Activated CD4-positive, alpha-beta T cell treated with anti-CD3 and anti-CD28 coated beads, Interleukin-2, Interleukin-4, amounts not matched to agents 100 ng/mL and 50 ng/mL, durations not matched to agents 16 hours and 8 hours (primary cell): ENCODE results near the gene CRYBA4.
"Not testable (repeated sequence)": the region's sequence is repeated elsewhere in the genome, so short reads cannot be mapped to it uniquely, and the experiment has no call there.

Experiments
- DNase-seq: peaks from one replicate; pipeline ENCODE4 v3.0.0-alpha.2; 2020; ENCODE audit warnings: low spot score

Gene CRYBA4

DNA sequence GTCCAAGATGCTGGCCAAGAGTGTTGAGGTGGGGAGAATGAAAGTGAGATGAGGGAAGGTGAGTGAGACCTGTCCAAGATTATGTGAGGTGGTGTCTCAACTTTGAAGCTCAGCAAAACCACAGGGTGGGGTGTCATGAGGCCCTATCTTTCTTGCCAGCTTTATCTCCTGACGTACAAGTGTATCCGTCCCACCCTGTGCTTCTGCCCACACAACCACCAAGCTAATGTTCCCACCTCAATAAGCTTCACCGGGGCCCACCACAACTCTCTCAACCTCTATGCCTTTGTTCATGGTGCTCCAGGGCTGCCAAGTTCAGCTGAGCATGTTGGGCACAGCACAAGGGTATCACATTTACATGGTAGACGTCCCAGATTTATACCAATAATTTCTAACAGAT lies 24.7 kb upstream of the CRYBA4 start:
- DNase-seq = no peak

DNA sequence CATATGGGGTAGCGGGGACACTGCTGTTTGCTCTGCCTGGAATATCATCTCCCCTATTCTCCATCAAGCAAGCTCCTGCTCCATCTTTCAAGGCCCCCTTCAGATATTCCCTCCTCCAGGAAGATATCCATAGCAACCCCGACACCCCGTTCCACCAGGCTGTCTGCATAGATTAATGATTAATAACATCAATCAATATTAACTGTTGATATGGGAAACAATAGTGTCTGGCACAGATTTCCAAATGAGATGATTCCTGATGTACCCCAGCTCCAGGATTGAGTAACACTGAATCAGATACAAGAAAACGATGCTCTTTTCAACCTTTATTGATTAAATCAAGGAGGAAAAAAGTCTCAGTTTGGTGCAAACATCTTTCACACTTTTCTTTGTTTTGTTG lies 24.3 kb upstream of the CRYBA4 start:
- no peak for DNase-seq

DNA sequence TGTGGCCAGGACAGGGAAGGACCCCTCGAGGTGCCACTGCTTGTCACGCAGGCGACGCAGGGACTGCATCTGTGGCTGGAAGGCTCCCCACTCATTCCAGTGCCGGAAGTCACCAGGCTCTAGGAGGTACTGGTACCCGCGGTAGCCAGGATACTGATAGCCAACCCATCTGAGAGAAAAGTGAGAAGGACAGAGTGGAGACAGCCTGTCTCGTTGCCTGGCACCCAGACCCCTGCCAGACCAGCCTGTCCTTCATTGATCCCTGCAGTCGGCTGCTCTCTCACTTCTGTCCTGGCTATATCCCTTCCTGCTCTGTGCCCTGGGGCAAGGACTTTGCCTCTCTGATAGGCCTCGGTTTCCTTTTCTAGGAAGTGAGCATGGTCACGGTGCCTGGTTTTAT lies 22.3 kb upstream of the CRYBA4 start:
- DNase-seq = no peak

DNA sequence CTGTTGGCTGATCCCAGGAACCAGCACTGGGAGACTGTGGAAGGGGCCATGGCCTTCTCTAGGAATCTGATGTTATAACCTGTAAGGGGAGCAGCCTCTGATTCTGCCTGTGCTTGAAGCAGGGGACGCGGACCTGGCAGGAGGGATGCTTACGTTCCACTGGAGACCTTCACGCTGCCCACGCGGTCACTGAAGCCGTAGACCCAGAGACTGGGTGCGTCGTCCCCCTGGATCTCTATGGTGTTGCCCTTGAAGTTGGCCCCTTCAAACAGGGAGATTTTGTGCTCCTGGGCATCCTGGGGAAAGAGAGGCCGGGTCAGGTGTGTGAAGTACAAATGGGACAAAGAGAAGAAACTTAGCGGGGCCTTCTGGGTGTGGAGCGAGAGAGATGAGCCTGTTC lies 20.0 kb upstream of the CRYBA4 start:
- DNase-seq = no peak

DNA sequence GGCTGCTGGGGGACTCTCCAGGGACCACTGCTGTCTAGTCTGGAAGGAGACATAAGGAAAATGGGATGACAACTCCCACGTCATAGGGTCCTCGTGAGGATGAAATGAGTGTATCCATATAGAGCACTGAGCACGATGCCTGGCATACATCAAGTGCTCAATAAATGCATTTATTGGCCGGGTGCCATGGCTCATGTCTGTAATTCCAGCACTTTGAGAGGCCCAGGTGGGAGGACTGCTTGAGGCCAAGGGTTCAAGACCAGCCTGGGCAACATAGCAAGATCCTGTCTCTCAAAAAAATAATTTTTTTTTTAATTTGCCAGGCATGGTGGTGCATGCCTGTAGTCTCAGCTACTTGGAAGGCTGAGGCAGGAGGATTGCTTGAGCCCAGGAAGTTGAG lies 19.6 kb upstream of the CRYBA4 start:
- DNase-seq = no peak

DNA sequence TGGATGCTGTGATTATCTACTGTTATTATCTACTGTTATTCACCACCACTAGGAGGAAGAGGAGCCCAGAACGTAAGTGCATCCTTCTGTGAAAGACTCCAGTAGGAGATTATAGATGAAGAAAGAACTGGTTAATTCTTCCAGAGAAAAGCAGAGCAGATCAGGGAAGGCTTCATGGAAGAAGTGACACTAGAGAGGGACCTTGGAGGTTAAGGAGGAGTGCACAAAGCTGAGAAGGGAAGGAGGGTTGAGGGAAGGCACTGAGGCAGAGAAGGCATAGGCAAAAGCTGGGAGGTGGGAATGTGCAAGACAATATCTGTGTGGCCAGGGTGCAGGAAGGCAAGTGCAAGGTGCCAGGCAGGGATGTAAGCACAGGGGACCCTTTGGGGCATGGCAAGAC lies 17.4 kb upstream of the CRYBA4 start:
- DNase-seq = no peak

DNA sequence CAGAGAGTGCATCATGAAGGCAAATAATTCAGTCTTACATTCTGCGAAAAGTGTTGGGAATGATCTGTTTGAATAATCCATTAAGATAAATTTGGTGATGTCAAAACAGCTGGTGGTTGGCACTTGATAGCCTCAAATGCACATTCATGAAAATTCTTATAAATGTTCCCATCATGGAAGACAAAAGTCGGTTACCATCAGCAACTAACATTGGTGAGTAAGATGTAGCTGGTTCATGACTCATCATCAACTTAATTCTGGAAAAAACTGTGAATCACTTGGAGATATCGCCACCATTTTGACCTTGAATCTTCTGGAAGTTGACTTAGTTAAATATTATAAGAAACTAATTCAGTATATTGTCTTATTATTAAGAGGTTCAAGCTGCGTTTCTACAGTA lies 15.2 kb upstream of the CRYBA4 start:
- no peak for DNase-seq

DNA sequence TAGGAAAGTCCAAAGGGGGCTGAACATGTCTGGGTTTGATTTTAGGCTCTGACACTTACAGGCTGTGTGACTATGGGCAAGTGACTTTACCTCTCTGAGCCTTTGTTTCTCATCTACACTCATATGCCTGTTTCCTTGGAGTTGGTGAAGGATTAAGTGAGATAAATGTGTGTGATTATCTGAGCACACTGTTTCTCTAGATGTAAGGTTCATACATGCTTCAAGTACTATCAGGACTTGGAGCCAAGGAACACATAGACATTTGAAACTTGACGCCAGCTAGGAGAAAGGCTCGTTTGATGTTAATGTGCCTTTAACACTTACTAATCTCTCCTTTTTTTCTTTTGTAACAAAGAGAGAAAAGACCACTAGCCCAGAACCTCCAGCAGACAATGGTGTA lies 13.6 kb upstream of the CRYBA4 start:
- no peak for DNase-seq

DNA sequence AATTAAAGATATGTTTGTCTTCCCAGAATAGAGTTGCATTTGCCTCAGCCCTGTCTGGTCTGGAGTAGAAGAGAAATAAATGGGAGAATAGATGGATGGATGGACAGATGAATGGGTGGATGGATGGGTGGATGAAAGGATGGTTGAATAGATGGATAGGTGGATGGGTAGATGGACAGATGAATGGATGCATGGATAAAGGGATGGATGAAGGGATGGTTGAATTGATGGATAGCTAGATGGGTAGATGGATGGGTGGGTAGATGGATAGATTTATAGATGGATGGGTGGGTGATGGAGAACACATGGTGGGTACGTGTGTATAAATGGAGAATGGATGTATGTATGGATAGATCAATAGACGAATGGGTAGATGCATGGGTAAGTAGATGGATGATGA lies 12.5 kb upstream of the CRYBA4 start:
- no peak for DNase-seq

DNA sequence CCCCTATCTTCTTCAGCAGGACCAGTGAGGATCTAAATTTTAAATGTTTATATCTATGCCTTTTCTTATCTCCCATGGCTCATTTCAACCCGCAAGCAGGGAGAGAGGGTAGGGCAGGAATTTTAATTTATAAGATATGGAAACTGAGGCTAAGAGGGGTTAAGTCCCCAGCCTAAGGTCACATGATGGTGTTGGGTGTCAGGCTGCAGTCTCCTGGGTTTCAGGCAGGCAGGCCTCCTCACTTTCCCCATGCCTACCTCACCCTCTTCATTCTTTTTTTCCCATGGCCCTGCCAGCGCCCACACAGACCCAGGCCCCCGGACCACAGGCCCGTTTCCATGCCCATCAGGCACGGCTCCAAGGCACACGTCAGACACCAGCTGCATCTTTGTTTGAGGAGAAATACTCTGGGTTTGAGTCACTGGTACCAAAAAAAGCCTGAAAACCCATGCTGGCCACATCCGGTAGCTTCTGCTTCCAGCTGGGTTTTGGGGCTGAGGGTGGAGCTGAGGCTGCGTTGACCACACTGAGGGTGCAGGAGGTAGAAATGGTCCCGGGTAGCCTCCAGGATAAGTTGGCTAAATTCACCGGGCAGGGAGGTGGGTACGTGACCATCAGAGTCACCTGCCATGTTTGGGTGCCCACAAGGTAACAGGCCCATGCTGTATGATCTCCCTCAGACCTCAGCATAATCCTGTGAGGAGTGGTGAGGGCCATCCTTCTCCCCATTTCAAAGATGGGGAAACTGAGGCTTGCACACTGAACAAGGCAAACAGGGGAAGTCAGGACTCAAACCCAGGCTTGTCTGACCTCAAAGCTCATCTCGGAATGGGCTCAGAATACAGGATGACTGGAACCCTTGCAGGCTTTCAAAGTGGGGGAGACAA lies 11.4 kb upstream of the CRYBA4 start:
- peak; percentile 76 for DNase-seq

DNA sequence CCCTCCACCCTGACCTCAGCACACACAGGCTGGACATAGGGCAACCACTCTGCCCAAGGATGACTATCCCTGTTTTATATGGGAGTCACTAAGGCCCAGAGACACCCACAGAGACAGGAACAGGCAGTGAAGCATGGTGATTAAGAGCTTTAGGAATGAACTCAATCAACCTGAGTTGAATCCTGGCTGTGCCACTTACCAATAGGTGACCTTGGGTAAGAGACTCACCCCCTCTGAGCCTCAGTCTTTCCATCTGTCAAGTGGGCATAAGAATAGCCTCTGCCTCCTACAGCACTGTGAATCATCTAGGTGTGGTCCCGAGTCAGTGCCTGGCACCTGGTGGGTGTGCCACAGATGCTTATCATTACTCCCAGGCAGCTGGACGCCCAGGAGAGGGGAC lies 10.8 kb upstream of the CRYBA4 start:
- DNase-seq = no peak

DNA sequence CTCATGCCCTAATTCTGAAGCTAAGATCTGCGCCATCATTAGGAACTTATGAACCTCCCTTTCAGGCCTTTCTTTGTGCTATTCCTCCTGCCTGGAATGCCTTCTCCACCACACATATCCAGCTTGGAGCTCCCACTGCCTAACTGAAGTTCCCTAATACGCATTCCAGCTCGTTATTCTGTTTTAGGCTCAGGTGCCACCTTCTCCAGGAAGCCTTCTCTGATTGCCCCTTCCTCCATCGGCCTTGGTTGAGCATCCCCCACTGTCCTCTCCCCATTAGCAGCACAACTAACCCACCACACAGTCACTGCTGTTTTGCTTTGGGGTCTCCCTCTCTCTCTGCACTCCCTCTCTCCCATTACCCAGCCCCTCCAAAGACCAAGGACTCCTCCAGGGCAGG lies 9.1 kb upstream of the CRYBA4 start:
- no peak for DNase-seq

DNA sequence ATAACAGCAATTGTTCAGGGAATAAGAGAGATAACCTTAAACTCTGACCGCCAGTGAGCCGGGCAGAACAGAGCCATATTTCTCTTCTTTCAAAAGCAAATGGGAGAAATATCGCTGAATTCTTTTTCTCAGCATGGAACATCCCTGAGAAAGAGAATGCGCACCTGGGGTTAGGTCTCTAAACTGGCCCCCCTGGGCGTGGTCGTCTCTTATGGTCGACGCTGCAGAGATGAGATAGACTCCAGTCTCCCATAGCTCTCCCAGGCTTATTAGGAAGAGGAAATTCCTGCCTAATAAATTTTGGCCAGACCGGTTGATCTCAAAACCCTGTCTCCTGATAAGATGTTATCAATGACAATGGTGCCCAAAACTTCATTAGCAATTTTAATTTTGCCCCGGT lies 8.0 kb upstream of the CRYBA4 start:
- DNase-seq = not testable (repeated sequence)

DNA sequence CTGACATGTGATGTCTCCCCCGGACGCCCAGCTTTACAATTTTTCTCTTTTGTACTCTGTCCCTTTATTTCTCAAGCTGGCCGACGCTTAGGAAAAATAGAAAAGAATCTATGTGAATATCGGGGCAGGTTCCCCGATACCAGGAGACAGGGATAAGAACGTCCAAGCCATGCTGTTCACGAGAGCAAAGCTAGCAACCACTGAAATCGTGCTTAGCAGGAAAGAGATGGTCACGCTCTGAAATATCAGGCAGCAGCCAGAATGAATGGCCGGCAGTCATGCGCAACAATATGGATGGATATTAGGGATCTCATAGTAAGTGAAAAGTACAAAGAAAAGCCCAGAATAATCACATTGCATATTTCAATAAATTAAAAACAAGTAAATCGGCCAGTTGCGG lies 7.4 kb upstream of the CRYBA4 start:
- no peak for DNase-seq

DNA sequence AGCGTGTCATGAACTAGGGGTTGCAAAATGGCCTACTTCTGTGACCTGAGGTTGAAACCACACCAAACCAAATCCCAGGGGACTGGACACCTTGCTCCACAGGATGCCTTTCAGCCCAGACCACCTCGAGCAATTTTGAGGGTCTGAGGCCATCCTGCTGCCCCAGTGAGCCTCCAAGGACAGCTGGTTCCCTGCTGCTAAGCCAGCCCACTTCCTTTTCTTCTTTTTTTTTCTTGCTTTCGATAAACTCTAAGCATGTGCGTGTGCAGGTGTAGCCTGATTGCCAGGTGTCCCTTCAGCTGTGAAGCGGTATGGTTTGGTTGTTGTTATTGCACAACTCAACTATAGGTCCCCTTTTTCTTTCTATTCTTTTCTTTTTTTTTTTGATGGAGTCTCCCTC lies 6.6 kb upstream of the CRYBA4 start:
- no peak for DNase-seq

DNA sequence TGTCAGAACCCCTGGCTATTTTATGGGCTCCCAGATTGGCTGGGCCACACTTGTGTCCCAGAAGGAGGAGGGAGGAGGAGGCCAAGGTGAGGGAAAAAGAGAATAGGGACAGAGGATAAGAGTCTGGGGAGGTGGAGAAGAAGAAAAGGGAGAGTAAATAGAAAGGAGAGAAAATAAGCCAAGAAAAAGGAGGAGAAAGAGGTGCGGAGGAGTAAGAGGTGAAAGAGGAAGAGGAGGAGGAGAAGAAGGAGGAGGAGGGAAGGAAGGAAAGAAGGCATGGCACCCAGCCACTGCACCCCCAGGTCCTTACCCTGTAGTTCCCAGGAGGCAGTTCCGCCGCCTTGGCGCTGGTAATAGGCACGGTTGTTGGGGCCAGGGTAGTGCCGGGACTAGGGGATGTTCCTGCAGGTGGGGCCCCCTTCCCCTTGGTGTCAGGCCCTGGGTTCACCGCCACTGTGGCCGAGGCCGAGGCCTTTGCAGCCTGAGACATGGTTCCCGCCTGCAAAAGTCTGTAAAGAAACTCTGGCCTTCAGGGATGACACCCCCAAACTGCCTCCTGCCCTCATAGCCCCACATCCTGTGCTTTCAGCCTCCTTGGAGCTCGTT lies 5.8 kb upstream of the CRYBA4 start:
- DNase-seq = no peak

DNA sequence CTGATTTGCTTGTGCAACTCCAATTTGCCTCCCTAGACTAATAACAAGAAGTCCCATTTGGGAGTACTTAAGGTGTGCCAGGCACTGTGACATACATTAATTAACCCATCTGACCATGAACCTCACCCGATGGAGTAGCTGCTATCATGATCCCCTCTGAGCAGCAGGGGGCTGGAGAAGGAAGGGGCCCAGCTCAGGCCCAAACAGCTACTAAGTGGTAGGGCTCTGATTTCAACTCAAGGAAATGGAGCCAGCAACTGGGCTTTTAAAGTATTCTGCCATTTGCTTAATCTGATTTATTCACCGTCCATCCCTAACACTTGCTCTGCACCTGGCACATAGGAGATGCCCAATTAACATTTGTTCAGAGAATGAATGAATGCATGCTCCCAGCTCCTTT lies 5.1 kb upstream of the CRYBA4 start:
- DNase-seq = no peak

DNA sequence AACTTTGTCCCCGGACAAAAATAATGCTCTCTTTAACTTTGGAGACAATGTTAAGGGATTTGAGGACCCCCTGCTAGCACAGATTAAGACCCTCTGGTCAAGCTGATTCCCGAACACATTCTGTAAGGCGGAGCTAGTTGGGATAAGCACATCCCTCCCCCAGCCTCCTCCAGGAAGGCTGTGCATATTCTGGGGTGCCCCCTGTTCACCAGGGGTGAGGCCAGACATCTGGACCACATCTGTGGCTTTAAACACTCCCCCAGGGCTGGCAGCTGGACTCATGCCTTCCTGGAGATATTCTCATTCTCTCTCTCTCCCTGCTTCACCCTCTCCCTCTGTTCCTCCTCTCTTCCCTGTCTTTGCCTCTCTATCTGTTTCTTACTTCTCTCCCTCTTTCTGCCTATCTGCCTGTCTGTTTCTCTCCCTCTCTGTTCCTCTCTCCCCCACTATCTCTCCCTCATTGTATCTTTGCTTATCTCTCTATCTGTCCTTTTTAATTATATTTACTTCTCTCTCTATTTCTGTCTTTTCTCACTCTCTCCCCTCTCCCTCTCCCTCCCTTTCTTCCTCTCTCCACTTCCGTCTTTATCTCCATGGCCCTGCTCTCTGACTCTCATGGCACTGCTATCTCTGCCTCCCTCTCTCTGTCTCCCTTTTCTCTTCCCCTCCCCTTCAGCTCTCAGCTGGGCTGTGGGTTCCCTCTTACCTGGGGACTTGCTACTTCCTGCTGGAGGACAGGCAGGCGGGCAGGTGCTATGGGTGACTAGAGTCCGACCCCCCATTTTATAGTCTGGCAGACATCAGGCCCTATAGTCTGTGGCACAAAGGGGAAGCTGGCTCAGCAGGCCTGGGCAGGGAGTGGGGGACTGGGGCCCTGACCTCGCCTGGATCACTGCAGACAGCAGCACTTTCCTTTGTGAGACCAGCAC lies 4.2 kb upstream of the CRYBA4 start, which contains the start of gene CRYBB1:
Gene CRYBB1, minus strand, starts transcription at position 757 of the 929 bp plus-strand sequence. CDS start 1,708 bp downstream, outside the sequence.
- no peak for DNase-seq

DNA sequence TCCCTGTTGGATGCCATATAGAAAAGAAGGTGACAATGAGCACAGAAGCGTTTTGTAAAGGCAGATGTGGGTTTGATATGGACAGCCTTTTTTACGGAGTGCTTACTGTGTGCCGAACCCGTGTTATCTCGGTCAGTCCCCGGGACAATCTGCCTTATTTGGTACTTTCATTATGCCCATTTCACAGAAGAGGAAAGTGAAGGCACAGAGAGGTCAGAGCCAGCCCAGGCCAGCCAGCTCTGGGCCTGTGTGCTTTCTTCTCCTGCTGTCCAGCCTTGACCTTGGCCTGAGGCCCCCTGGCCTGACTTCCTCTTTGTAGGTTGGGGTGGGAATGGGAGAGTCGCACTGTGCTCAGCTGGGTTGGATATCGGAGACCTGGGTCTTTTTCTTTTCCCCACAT lies 3.3 kb upstream of the CRYBA4 start:
- no peak for DNase-seq

DNA sequence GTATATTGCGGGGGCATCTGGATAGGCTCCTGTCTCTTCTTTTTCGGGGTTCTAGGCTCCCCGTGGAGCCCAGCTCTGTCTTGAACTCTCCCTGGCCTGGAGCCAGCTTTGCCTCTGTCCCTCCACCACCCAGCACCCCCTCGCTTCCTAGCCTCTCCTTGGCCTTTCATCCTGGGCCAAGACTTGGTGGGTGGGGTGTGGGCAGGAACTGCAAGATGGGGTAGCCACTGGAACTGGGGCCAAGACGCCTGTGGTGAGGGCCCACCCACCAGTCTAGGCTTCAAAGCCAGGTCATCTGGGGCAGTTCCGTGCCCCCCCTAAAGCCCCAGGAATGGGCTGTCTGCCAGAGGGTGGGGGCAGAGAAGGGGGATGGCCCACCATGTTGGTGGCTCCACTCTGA lies 2.3 kb upstream of the CRYBA4 start:
- no peak for DNase-seq

DNA sequence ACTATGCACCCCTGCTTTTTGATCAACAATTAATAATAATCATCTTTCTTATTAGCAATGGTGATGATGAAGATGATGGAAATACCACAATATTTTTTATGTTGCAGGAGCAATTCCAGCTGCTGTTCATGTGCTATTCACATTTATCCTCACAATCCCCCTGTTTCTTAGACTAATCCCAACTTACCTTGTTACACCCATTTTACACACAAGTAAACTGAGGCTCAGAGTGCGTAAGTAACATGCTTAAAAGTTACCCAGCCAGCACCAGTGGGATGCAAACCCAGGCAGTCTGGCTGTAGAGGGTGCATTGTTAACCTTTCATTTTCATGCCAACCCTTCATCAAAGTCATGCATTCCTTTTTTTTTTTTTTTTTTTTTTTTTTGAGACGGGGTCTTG lies 1.6 kb upstream of the CRYBA4 start:
- DNase-seq = no peak

DNA sequence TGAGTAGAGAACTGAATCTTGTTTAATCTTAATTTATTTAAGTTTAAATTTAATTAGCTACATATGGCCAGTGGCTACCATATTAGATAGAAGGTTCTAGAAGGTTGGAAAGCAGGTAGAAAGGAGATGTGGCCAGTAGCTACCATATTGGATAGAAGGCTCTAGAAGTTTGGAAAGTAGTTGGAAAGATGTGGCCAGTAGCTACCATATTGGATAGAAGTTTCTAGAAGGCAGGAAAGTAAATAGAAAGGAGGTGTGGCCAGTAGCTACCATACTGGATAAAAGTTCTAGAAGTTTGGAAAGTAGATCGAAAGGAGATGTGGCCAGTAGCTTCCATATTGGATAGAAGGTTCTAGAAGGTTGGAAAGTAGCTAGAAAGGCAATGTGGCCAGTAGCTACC lies 2.2 kb downstream of the CRYBA4 start:
- DNase-seq = no peak

DNA sequence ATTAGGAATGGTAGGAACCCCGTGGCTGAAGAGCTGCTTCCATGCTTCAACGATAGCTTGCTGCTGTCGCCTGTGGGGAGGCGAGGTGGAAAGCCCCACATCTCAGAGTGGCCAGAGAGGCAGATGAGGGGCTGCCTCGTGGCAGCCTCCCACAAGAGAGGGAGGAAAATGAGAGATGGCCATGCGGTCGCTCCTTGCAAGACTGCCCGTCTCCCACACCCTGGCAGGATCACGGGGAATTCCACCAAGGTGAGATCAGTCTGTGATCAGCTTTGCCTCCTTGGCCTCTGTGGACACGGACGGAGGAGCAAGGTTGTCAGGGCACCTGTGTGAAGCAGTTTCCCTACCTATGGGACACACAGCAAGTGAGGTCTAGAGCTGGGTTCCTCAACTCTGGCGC lies 3.0 kb downstream of the CRYBA4 start:
- no peak for DNase-seq
